Measurements from ENCODE around the gene HYAL2.

DNA sequence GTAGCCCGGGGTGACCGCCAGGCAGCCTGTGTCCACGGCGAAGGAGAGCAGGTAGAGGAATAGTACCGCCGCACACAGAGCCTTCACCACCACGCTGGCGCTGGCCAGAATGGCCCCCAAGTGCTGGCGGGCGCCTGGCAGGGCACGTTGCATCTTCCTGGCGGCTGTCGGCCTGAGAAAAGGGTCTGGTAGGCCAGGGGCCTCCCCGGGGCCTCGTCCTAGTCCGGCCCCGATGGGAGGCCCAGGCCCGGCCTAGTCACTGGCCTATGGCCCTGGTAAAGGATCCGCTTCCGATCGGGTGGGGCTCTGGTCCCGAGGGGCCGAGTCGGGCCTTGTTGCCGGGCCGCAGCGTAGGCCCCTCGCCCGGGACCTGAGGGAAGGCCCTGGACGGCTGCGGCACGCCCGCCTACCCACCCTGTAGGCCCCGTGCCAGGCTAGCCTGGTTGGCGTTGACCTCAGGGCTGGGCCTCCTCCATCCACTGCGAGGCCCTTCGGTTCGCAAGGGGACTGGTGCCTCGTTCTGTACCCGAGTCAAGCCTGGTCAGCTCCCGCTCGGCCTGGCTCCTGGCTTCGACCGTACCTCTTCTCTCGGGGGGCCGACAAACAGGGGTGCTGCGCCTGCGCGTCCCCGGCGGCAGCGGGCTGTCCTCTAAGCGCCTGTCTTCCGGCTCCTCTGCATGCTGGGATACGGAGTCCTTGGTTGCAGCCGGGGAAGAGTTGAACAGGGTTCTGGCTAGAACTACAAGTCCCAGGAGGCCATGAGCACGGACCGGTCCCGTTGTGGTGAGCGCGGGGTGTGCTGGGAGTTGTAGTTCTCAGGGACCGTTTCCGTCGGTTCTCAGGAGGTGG, 36.6 kb upstream of the HYAL2 start, which contains the start of gene TMEM115:
- TF ChIP-seq, protein P1, sequence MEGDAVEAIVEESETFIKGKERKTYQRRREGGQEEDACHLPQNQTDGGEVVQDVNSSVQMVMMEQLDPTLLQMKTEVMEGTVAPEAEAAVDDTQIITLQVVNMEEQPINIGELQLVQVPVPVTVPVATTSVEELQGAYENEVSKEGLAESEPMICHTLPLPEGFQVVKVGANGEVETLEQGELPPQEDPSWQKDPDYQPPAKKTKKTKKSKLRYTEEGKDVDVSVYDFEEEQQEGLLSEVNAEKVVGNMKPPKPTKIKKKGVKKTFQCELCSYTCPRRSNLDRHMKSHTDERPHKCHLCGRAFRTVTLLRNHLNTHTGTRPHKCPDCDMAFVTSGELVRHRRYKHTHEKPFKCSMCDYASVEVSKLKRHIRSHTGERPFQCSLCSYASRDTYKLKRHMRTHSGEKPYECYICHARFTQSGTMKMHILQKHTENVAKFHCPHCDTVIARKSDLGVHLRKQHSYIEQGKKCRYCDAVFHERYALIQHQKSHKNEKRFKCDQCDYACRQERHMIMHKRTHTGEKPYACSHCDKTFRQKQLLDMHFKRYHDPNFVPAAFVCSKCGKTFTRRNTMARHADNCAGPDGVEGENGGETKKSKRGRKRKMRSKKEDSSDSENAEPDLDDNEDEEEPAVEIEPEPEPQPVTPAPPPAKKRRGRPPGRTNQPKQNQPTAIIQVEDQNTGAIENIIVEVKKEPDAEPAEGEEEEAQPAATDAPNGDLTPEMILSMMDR (IDR thresholded peaks at IDR 0.05): peak in 1 of 4 experiments; percentile 31
- peak; percentile 56 to 71 for TF ChIP-seq POLR2A (IDR thresholded peaks at IDR 0.05)

All from uterus (tissue), 2 donors.